Hematopoietic multipotent progenitor cell treated with erythropoietin and hydrocortisone succinate and interleukin-3 and kit ligand, for 17 days (in vitro differentiated cells): Measurements from ENCODE around the gene REXO1.

Experiments used
- DNase-seq: peaks from one replicate; pipeline ENCODE4 v3.0.0-alpha.2; 2015; ENCODE audit warnings: low spot score

REXO1 gene

DNA sequence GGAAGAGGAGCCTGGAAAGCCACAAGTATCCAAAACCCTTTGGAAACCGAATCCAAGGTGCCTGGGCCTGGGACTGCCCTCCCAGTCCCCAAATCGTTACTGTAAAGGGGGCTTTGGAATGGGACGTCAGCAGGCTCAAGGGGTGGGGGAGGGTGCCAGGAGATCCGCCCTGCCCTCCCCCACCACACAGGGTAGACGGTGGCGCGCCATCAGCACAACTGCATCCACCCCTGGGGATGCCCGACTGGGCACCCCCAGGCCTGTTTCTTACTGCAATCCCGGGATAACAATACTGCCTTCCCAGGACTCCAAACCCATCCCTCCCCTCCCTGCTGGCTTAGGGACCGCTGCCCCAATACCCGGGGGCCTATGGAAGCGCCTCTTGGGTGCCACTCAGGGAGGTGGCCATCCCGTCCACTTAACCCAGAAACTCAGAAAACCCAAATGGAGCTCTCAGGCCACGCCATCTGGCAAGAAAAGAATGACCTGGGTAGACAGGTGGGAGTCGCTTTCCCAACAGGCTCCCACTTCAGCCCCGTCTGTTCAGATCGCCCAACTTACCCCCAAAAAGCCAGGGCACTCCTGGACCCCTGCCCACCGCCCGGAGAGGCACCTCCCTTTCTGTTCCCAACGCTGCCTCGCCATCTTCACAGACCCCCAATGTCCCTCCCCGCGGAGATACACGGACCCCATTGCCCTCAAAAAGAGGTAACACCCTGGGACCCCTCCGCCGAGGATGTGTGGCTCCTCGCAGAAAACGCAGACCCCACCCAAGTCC is 12.7 kb upstream of the REXO1 start:
- DNase-seq: no peak

DNA sequence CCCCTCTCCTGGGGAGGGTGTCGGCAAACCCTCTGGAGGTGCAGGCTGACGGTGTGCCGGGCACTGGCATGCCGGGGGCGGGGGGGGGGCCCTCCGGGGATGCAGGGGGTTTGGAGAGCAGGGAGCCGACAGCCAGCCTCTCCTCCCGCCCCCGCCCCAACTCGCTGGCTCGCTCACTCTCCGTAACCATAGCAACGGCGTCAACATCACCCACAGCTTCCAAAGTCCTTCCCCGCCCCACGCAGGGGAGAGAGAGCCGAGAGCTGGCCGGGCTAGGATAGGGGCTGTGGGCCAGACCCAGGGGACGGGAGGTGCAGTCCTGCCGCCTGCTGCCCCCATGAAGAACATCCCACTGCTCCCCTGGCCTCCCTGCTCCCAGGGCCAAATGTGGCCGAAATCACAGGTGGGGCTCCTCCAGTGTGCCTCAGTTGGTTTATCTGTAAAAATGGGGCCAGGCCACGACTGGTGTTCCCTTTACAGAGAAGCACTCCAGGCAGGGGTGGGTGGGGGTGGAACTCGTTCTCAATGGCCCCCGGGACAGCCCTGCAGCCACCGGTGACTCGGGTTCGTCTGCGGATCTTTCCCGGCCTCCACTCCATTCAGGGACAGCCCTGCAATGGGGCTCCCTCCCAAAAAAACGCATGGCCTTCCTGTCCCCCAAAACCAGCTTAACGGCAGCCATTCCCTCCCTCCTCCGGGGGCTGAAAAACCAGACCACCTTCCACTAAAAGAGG is 11.9 kb upstream of the REXO1 start:
- peak; percentile 64 for DNase-seq

DNA sequence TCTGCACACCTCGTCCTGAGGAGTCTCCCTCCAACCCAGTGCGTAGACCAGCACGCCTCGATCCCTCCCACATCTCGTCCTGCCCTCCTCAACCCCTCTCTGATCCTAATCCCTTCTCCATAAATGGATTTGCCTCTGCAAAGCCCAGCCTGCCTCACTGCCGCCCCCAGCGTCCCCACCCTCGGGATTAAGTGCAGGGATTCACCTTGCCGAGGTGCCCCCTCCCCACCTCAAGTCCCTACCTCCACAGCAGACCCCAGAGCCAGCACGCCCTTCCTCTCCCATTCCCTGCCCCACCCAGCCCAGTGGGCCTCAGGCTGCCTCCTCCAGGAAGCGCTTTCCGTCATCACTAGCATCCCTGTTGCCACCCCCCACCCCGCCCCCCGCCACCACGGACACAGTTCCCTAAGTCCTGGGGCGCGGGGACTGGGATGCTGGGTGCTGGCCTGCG is 11.1 kb upstream of the REXO1 start:
- DNase-seq: no peak

DNA sequence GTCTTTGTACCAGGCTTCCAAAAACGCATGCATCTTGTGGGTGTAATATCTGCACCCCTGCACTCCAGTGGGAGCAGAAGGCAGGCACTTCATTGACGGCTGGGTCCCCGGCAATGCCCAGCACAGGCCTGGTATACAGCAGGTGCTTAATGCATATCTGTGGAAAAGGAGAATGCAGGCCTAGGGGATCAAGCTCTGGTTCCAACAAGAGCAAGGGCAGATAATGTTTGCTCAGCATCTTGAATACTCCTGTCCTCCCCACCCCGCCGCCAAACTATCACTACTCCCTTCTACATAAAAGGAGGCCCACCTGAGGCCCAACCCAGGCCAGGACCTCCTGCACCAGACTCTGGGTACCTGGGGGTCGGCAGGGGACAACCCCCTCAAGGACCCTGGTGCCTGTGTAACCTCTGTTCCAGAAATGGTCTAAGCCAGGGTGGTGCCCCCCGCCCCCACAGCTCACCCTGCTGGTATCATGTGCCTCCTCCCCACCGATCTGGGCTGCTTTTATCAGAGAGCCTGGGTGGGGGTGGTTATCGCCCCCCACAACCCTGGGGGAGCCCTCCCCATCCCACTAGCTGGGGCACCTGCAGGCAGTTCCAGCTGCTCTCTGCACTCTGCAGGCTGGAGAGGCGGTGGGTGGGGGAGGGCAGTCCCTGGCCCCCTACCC is 10.3 kb upstream of the REXO1 start:
- peak; percentile 42 for DNase-seq

DNA sequence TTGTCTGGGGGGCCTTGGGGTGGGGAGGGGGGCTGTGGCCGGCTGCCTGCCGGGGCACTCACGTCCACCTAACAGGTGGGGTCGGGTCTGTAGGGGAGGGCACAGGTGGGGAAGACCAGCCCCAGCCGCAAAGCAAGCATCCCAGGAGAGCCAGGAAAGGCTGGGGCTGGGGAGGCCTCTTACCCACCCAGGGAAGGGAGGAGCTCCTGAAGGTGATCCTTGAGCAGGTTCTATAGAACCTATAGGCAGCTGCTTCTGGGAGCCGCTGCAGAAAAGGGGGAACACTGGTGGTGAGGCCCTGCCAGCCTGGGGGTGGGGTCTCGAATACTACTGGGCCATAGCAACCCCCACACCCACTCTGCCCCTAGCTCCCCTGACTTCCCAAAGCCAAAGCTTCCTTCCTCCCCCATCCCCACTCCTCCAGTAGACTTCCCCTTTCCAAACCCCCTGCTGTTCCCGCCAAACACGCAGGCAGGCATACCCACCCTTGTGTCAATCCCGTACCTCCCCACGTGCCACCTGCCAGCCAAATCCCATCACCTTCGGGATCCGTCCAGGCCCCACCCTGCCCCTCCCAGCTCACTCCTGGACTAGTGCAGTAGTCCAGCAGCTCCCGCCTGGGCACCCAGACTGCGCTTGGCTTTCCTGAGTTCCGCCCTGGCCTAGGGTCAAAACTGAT is 9.5 kb upstream of the REXO1 start:
- DNase-seq: no peak

DNA sequence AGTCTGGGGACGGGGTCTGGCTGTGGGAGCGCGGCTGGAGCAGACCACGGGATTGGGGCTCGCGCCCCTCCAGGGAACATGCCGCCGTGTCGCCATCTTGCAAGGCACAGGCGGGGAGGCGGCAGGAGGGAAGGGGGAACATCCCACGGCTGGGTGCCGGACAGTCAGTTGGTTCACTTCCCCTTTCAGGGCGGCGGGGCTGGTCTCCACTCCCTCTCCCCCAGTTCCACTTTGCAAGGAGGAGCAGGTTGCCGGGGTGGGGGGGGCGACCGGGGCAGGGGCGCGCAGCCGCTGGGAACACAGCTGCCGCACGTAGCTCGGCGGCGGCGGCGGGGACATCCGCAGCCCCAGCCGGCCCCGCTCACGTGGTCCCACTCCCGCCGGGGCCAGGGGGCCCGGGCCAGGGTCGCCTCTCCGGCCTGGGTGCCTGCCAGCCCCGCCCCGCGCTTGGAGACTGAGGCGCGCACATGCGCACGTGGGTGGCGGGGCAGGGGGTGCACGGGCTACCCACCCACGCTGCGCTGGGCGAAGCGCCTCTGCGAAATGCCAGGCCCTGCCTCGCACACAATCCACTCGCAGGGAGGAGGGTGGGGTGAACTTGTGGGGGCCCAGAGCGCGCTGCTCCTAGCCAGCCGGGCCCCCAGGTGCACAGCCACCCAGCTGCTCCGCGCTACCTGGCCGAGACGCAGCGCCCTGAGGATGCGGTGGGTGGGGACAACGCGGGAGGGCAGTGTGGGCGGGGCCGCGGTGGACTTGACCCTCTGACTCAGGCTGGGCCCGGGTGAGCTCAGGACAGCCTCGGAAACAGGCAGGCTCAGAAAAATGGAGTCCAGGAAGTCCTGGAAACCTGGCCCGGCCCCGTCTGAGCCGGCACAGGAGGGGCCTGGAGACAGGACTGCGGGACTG is 8.7 kb upstream of the REXO1 start:
- peak; percentile 72 for DNase-seq

DNA sequence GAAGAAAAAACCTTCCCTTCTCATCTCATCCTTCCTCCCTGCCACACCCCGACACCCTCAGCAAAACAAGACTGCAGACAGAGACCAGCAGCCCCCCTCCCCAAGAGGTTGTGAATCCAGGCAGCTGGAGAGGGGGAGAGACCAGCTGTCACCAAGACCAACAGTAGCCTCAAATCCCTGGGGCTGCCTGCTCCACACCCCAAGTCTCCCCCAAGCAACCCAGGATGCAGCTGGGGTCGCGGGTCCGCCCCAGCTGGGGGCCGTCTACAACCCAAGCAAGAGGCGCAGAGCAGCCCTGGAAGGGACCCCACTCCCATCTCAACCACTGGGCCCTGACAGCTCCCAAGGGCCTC is 8.0 kb upstream of the REXO1 start:
- no peak for DNase-seq

DNA sequence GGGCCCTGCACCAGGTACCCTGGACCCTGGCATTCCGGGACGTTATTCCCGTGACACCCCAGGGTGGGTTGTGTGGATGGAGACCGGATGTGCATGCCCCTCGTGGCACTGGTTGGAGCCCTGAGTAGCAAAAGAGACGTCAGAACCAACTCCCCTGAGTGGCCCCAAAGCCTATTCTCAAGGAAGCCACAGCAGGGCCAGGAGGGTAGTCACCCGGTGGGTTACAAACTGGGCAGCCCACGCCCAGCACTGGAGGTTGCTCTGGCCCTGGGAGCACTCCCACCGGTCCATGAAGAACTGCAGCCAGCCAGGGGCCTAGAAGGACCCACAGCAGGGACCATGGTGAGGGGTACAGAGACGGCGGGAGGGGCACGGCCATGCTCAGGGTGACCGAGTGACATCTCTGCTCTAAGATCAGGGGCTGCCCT is 7.6 kb upstream of the REXO1 start:
- DNase-seq: no peak

DNA sequence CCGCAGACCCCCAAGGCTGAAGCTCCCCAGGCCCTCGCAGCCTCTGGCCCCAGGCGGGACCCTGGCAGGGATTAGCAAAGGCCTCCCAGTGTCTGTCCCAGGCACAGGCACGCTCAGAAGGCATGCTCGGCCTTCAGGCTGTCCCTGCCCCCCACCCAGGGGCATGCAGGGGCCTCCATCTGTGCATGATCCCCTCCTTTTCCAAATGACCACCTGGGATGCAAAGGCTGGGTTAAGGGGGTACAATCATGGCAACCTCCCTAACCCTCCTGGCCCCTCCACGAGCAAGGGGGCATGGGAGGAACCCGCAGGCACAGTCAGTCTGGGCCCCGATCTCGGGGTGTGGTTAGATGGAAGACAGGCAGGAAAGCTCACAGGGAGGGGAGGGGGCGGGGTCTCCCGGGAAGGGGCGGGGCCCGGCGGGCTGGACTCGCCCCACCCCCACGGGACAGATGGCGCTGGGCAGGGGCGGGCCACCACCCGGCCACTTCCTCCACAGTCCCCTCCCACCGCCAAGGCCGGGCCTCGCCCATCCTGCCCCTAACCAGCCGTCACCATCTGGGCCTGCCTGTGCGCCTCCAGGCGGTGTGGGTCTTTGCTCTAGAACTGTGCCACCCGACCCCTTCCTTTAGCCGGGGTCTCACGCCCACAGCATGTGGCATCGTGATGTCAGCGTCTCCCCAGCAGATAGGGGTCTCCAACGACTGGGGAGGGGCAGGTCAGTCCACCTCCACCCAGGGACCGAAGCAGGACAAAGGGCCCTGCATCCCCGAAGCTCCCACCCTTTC is 7.0 kb upstream of the REXO1 start:
- DNase-seq: peak; percentile 93

DNA sequence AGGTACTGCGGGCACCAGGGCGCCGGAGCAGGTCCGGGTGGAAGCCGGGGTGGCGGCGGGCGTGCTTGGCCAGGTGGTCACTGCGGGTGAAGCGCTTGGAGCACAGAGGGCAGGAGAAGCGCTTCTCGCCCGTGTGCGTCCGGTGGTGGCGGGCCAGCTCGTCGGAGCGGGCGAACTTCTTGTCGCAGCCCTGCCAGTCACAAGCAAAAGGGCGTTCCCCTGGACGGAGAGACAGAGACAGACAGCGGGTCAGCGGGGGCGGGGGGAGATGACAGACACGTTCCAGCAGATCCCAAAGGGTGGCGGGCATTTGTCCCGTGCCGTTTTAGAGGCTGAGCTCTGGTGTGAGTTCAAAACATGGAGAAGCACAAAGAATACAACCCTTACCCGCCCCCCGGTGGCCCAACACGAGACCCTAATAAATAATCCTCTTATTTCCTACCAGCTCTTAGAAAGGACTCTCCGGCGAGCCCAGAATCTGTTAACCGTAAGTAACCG is 6.3 kb upstream of the REXO1 start:
- peak; percentile 59 for DNase-seq

DNA sequence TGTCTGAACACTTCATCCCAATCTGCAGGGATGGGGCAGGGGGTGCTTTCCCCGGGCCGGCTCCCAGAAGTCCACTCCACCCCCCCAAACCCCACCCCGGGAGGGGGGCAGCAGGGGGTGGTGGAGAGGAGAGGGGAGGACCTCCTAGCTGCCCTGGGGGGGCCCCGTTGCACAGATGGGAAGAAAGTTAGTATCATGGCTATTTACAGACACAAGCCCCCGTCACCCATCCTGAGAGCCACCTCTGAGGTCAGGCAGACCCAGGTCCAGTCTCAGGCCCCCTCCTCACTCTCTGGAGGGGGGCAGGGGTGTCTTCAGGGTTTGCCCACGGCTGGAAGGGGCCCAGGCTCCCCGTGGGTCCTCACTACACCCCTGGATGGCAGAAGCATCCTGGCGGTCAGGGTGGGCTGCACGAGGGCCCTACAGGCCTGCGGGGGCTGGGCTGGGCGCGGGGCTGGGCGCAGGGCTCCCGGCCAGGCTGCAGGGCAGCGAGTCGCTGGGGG is 5.8 kb upstream of the REXO1 start:
- peak; percentile 9 for DNase-seq

DNA sequence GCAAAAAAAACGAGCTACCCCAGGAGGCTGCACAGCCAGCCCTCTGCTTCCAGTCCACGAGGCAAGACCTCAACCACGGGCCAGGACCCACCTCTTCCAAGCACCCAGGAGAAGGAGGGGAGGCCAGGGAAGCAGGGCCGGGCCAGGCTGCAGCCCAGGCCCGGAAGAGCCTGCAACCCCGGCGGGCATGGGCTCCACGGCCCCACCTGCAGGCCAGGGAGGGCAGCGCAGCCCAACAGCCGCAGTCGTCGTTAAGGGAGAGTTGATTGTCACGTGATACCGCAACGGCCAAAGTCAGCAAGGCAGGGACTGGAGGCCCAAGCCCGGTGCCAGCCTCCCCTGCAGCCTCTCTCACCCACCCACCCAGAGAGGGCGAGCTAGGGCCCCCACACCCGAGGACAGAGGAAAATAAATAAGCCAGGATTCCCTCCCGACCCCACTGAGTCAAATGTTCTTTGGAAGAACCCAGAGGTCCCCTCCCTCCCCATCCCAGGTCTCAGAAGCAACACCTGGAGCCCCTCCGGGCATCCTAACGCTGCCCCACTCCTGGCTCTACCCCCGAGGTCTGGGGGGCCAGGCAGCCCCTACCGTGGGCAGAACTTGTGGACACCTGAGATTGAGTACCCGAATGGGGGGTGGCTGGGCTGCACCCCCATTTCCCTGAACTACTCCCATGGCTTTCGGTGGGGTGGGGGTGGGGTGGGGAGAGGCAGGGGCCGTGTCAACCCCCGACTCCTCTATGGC is 5.2 kb upstream of the REXO1 start:
- peak; percentile 94 for DNase-seq

DNA sequence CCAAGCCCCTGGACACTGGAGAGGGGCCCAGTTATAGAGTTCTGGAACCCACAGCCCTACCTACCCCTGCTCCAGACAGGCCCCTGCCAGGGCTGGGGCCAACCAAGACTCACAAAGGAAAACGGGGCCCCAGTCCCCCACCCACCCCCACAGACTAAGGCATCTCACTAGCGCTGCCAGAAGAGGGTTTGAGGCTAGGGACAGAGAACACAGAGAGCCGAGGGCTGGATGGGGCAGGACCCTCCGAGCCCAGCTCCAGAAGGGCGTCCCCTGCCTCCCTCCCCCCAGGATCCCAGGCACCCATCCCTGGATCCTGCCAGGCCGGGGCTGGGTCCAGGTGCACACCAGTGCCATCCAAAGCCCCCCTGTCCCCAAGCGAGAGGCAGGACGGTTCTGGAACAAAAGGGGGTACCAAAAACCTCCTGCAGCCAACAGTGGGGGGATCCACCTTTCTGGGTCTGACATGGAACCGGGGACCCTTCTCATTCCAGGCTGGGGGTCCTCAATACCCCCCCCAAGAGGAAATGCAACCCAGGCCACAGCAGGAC is 4.4 kb upstream of the REXO1 start:
- DNase-seq: no peak

DNA sequence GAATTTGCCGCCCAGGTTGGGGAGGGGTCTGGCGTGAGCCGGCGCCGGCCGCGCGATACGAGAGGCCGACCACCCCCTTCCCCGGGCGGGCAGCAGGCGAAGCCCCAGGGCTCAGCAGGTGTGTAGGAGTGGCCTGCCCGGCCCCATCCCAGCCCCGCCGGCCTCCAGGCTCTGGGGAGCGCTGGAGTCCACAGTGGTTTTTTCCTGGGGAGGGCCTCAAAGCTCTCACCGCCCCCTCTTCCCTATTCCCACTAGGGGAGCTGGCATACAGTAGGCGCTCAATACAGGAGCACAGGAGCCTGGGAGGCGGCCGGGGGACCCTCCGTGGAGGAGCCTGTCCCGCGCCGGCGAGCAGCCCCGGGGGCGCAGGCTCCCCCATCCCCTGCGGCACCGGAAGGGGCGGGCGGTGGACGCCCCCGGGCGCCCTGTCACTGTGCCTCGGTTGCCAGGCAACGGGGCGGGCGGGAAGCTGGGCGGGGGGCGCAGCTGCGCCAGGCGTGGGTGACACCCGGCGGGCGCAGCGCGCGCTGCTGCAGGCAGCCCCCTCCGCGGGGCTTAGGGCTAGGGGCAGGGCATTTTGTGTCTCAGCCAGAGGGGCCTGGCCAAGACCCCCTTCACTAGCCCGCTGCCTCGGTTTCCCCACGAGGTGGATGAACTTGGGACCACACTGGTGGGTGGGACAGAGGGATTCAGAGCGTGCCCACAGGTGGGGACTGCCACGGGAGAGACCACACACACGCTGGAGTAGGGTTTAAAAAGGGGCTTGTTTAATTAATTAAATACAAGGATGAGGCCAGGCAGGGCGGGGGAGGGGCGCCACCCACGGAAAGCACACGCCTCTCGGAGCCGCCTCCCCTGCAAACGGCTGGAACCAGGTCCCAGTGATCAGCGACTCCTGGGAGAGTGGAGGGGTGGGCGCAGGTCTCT is 3.6 kb upstream of the REXO1 start:
- peak; percentile 41 for DNase-seq

DNA sequence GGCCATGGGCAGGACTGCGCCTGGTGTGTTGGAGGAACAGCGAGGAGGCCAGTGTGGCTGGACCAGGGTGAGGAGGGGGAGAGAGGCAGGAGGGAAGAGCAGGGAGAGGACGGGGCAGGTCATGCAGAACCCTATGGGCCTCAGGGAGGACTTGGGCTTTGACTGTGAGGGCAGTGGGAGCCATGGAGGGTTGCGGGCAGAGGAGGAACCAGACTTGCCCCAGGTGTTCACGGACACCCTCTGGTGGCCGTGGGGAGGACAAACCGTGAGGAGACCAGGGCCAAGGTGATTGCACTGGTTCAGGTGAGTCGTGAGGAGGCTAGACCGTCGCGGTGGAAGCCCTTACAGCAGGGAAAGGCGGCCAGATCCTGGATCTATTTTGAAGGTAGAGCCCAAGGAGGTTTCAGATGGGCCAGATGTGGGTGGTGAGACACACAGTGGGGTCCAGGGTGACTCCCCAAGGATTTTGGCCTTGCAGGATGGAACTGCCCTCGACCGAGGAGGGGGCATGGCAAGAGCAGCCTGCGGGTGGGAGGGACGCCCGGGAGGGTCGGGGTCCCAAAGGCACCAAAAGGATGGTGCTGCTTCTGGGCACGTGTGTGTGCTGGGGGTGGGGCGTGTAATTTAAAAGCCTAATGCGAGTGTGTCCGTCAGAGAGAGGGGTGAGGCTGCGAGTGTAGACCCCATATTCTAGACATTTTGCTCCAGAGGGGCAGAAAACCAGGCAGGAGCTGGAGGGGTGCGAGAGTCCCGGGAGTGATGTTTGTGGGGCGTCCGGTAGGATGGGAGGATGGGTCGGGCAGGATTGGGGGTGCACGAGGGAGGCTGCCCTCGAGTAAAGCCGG is 2.7 kb upstream of the REXO1 start:
- DNase-seq: no peak

DNA sequence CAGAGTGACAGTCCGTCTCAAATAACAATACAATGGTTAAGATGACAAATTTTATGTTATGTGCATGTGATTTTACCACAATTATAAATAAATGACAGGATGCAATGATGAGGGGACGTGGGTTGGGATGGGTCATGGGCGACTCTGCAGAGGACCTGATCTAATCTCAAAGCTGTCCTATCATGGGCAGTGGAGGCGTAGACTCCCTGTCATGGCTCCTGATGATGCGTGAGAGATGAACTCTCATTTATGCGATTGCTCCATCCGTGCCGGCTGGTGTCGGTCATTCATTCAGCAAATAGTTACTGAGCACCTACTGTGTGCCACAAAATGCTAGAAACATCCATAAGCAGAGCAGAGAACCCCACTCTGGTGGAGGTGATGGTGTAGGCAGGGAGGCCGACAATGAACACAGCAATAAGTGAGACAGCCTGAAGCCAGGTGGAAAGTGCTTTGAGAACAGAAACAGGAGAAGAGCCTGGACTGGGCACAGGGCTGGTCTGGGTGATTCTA is 1.7 kb upstream of the REXO1 start:
- no peak for DNase-seq

DNA sequence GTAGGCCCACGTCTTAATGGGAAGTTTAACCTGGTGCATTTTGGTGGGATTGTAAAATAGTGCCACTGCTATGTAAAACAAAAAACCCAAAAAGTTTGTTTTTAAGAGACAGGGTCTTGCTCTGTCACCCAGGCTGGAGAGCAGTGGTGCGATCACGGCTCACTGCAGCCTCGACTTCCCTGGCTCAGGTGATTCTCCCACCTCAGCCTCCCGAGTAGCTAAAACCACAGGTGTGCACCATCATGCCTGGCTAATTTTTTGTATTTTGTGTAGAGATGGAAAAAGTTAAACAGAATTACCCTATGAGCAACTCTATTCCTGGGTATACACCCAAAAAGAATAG is 820 bp upstream of the REXO1 start:
- DNase-seq: no peak
